GM18870 (cell line): ENCODE results near the gene KCNJ4.

ENCODE experiments used
- ATAC-seq: cut with Tn5 transposase; IDR thresholded peaks from one replicate; pipeline ENCODE4 v1.9.1; 2021; ENCODE audit warnings: moderate library complexity; ENCODE audit not compliant: unreplicated experiment

Gene KCNJ4

GRCh38 chr22:38455076-38455529, at the start of gene KCNJ4:
Gene KCNJ4, minus strand, starts transcription at chr22:38455199. Its CDS starts 27,067 bp downstream, at chr22:38428132.
- ATAC-seq, result no peak

DNA sequence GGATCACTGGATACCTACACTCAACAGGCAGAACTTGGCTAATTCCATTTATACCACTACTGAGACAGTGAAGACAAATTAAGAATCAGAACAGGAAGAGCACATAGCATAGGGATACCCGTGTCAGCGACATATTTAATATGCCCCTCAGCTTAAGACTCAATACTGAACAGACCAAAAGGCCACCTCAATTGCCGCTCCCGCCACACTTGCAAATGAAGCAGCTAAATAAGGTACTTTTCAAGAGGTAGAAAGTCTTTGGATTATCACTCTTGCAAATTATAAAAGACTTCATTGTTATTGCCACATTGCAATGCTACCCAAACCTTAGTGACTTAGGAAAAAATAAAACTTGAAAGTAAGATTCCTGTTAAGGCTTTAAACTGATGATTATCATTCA, 48.0 kb upstream of the KCNJ4 start:
- no peak for ATAC-seq

GRCh38 chr22:38501797-38502672, 47.0 kb upstream of the KCNJ4 start:
- no peak for ATAC-seq

DNA sequence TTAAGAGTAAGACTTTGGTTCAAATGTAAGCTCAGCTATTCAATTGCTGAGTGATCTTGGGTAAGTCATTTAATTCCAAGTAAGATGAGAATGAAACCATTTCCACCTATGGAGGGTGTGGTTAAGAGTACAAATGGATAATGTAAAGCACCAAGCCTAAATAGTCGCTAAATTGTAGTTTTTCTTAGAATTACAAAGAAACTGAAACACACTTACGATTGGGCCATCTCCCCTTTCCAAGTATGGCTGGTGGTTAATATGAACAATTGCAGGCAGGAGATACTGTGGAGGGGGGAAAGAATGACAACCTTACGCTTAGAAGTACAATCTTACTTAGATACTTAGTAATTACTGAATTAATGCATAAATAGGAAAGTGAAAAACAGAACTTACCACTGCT, 42.9 kb upstream of the KCNJ4 start:
- ATAC-seq, result no peak

DNA sequence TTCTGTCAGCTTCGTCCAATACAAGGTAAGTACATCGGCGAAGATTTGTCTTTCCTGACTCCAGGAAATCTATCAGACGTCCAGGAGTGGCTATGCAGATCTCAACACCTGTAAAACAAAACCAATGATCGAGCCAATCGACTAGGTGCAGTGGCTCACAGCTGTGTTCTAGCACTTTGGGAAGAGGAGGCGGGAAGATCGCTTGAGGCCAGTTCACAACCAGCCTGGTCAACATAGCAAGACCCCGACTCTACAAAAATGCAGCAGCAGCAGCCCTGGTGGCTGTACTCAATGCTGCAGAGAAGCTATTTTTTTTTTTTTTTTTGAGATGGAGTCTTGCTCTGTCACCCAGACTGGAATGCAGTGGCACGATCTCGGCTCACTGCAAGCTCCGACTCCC, 39.9 kb upstream of the KCNJ4 start:
- no peak for ATAC-seq

- no peak for ATAC-seq
Measured at GRCh38 chr22:38494498-38494897, 39.5 kb upstream of the KCNJ4 start.

- no peak for ATAC-seq
Measured at GRCh38 chr22:38491707-38492348, 36.8 kb upstream of the KCNJ4 start.

DNA sequence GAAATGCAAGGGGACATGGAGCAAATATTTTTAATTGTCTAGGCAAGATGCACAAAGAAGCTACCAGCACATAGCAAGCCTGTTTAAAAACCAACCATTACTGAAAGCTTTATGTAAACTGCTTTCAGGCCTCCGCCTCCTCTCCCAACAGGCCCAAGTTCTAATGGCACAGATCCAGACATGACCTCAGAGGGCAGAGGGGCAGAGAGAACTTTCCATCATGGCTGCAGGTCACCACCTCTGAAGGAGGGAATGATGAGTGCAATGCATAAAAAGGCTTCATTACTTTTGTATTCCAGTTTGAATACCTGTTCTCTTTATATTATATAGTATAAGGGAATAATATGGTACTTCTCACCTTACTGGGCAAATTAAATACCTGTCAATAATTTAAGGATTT, 35.9 kb upstream of the KCNJ4 start:
- no peak for ATAC-seq

GRCh38 chr22:38490475-38490874, 35.5 kb upstream of the KCNJ4 start:
- no peak for ATAC-seq

- no peak for ATAC-seq
Measured at GRCh38 chr22:38489561-38490145, 34.7 kb upstream of the KCNJ4 start.

- no peak for ATAC-seq
Measured at GRCh38 chr22:38489142-38489541, 34.1 kb upstream of the KCNJ4 start.

DNA sequence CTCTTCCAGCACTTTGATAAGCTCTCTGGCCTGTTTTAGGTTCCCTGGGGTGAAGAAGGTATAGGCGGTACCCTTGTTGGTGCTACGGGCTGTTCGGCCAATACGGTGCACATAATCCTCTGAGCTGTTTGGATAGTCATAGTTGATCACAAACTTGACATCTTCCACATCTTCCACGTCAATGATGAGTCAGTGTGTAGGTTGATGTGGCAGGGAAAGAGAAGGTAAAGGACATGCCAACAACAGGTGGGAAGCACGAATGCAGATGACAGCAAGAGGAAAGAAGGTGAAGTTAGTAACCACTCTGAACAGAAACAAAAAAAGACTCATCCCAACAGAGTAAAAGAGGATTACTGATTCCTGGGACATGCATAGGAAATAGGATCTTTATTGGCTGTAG, 32.9 kb upstream of the KCNJ4 start:
- no peak for ATAC-seq

- ATAC-seq, result no peak
Measured at GRCh38 chr22:38485783-38486182, 30.8 kb upstream of the KCNJ4 start.

- ATAC-seq, result no peak
Measured at GRCh38 chr22:38484244-38484643, 29.2 kb upstream of the KCNJ4 start.

DNA sequence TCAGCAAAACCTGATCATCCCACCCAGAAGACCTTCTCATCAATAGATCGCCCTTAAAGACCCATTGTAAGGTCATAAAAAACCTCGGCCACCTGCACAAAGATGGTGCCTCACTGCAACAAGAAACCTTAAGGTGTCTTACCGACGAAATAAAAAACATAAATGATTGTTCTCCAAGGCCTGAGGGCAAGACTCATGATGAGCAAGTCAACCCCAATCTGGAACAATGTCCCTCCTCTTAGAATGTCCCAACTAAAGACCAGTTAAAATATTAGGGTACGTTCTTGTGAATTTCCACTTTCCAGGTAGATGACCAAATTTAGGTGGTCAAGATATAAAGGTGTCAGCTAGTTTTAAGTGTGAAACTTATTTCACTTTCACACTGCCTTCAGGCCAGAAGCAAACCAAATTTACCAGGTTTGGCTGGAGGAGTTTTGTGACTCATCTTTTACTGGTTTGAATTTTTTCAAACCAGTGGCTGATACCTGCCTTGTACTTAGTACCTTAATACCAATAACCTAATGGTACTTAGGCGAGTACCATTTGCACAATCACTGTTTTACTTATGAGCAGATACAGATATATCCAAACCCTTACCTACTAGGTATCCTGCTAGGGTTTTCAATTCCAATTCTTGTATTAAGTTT, 27.8 kb upstream of the KCNJ4 start:
- ATAC-seq, result no peak

GRCh38 chr22:38481871-38482332, 26.9 kb upstream of the KCNJ4 start:
- ATAC-seq, result no peak

- no peak for ATAC-seq
Measured at GRCh38 chr22:38481162-38481870, 26.3 kb upstream of the KCNJ4 start.

- no peak for ATAC-seq
Measured at GRCh38 chr22:38479096-38479837, 24.3 kb upstream of the KCNJ4 start.

- no peak for ATAC-seq
Measured at GRCh38 chr22:38477585-38477984, 22.6 kb upstream of the KCNJ4 start.

GRCh38 chr22:38474003-38474607, 19.1 kb upstream of the KCNJ4 start:
- no peak for ATAC-seq
